T1000 (cell line): ENCODE measurements around the gene A4GALT.
"Not testable (repeated sequence)": the region's sequence is repeated elsewhere in the genome, so short reads cannot be mapped to it uniquely, and the experiment has no call there.

ENCODE experiments used
- DNase-seq: peaks from one replicate; lab custom pipeline; 2025; ENCODE audit warnings: mixed read lengths; lab: John Stamatoyannopoulos, UW

A4GALT gene, protein sequence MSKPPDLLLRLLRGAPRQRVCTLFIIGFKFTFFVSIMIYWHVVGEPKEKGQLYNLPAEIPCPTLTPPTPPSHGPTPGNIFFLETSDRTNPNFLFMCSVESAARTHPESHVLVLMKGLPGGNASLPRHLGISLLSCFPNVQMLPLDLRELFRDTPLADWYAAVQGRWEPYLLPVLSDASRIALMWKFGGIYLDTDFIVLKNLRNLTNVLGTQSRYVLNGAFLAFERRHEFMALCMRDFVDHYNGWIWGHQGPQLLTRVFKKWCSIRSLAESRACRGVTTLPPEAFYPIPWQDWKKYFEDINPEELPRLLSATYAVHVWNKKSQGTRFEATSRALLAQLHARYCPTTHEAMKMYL

GRCh38 chr22:42720263-42721044, at the start of gene A4GALT:
TSS of gene A4GALT (minus strand) at chr22:42720870. CDS start at chr22:42693951, 26,919 bp downstream.
- DNase-seq, result no peak

GRCh38 chr22:42770448-42770726, 49.7 kb upstream of the A4GALT start:
- DNase-seq, result no peak

- peak; percentile 44 for DNase-seq
These were observed 49.1 kb upstream of the A4GALT start for GRCh38 chr22:42769574-42770447.

GRCh38 chr22:42769238-42769573, 48.5 kb upstream of the A4GALT start:
- DNase-seq, result no peak

- DNase-seq, result no peak
These were observed 47.8 kb upstream of the A4GALT start for GRCh38 chr22:42768385-42769035.

GRCh38 chr22:42766860-42767259, 46.2 kb upstream of the A4GALT start:
- no peak for DNase-seq

DNA sequence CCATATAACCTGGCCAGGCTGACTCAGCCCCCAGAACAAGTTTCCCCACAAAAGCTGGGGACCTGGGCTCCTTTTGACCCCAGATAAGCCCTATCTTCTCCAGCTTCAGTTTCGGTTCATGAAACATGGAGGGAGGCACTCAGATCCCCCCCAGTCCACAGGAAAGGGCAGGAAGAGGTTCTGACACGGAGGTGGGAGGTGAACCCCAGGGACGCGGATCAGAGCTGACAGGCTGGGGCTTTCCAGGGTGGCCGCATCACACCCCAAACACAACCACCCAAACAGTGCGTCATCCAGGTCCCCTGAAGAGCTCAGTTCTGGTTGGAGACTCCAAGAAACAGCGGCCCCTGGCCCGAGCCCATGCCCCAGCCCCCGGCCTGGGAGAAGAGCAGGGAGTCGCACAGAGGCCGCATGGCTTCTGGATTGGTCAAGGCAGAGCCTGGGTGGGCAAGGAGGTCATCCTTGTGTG, 44.3 kb upstream of the A4GALT start:
- no peak for DNase-seq

GRCh38 chr22:42763965-42764480, 43.4 kb upstream of the A4GALT start:
- no peak for DNase-seq

GRCh38 chr22:42760806-42761565, 40.3 kb upstream of the A4GALT start:
- no peak for DNase-seq

GRCh38 chr22:42758931-42759629, 38.4 kb upstream of the A4GALT start:
- no peak for DNase-seq

GRCh38 chr22:42755553-42755952, 34.9 kb upstream of the A4GALT start:
- DNase-seq, result peak; percentile 27

DNA sequence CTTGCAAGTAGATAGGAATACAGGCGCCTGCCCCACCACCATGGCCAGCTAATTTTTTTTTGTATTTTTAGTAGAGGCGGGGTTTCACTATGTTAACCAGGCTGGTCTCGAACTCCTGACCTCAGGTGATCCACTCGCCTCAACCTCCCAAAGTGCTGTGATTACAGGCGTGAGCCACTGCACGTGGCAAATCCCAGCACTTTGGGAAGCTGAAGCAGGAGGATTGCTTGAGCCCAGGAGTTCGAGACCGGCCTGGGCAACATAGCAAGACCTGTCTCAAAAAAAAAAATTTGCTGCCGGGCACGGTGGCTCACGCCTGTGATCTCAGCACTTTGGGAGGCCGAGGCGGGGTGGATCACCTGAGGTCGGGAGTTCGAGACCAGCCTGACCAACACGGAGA, 34.5 kb upstream of the A4GALT start:
- not testable (repeated sequence) for DNase-seq

GRCh38 chr22:42754658-42755057, 34.0 kb upstream of the A4GALT start:
- peak; percentile 17 for DNase-seq

- DNase-seq, result no peak
These were observed 32.2 kb upstream of the A4GALT start for GRCh38 chr22:42752912-42753311.

GRCh38 chr22:42752230-42752746, 31.6 kb upstream of the A4GALT start:
- no peak for DNase-seq

DNA sequence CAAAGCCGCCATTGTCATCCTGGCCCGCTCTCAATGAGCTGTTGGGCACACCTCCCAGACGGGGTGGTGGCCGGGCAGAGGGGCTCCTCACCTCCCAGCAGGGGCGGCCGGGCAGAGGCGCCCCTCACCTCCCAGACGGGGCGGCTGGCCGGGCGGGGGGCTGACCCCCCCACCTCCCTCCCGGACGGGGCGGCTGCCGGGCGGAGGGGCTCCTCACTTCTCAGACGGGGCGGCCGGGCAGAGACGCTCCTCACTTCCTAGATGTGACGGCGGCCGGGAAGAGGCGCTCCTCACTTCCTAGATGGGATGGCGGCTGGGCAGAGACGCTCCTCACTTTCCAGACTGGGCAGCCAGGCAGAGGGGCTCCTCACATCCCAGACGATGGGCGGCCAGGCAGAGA, 29.8 kb upstream of the A4GALT start:
- not testable (repeated sequence) for DNase-seq

DNA sequence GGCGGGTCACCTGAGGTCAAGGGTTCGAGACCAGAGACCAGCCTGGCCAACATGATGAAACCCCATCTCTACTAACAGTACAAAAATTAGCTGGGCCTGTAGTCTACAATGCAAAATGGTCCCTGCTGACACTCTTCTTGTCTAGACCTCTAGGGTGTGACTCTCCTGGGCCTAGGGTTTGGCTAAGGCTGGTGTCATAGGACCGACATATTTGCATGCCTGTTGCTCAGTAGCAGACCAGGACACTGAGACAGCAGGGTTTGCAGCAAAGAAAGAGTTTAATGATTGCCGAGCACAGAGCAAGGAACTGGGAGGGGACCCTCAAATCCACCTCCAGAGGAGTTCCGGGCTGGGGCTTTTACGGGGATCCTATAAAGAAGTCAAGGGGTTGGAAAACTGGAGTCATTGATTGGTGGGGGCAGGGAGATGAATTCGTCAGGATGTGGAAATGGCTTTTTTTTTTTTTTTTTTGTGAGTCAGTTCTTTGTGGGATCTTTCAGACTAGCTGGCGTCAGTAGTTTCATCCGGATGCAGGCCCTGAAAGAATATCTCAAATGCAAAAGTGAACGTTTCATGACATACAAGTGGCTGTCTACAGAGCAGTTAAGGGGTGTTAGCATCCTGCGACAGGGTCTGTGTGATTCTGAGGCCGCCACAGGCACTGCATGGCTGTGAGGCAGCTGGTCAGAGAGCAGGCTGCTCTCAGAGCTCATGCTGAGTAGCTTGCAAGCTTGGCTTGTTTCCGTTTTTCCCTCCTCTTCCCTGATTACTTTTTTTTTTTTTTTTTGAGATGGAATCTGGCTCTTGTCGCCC, 27.2 kb upstream of the A4GALT start:
- no peak for DNase-seq

DNA sequence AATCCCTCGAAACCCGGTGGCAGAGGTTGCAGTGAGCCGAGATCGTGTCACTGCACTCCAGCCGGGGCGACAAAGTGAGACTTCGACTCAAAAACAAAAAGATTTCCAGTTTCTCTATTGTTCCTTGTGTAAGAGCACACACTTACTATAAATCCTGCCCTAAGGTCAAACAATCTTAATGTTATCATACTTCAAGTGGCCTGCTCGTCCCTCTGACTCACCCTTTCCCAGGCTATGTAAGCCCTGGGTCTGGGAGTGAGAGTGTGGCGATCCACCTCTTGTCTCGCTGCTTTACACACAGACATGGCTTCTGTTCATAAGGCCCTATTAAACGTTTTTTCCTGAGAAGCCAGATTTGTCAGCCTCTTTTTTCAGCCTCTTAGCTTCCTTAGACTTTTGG, 24.4 kb upstream of the A4GALT start:
- DNase-seq, result no peak

- DNase-seq, result peak; percentile 83
These were observed 22.9 kb upstream of the A4GALT start for GRCh38 chr22:42743501-42743991.
